Muscle layer of duodenum (tissue), 2 donors: ENCODE measurements around the gene SPA17.

Experiments
- H3K27ac ChIP-seq: one replicate; pipeline ENCODE4 v1.7.0; 2013; ENCODE audit warnings: mild to moderate bottlenecking, low read length
- H3K27me3 ChIP-seq: one replicate; pipeline ENCODE4 v1.7.0; 2013; ENCODE audit warnings: low read depth, mild to moderate bottlenecking, control low read depth, low read length
- H3K36me3 ChIP-seq, 2 donors: one replicate each; pipeline ENCODE4 v1.7.0; 2013; ENCODE audit warnings: low read length in 2 of 2, control low read depth in 1 of 2, mild to moderate bottlenecking in 1 of 2; ENCODE audit not compliant: insufficient read depth in 2 of 2, control insufficient read depth in 1 of 2
- H3K4me1 ChIP-seq, 2 donors: one replicate each; pipeline ENCODE4 v1.7.0; 2013; ENCODE audit warnings: low read length in 2 of 2, mild to moderate bottlenecking in 2 of 2, control low read depth in 1 of 2, moderate library complexity in 1 of 2; ENCODE audit not compliant: insufficient read depth in 2 of 2, control insufficient read depth in 1 of 2
- H3K4me3 ChIP-seq, 2 donors: one replicate each; pipeline ENCODE4 v1.7.0; 2013; ENCODE audit warnings: low read length in 2 of 2, low read depth in 1 of 2, mild to moderate bottlenecking in 1 of 2
- H3K9me3 ChIP-seq, 2 donors: one replicate each; pipeline ENCODE4 v1.7.0; 2013; ENCODE audit warnings: low read length in 2 of 2, control low read depth in 1 of 2, mild to moderate bottlenecking in 1 of 2; ENCODE audit not compliant: control insufficient read depth in 1 of 2
- donor health status: healthy.

Gene SPA17

DNA sequence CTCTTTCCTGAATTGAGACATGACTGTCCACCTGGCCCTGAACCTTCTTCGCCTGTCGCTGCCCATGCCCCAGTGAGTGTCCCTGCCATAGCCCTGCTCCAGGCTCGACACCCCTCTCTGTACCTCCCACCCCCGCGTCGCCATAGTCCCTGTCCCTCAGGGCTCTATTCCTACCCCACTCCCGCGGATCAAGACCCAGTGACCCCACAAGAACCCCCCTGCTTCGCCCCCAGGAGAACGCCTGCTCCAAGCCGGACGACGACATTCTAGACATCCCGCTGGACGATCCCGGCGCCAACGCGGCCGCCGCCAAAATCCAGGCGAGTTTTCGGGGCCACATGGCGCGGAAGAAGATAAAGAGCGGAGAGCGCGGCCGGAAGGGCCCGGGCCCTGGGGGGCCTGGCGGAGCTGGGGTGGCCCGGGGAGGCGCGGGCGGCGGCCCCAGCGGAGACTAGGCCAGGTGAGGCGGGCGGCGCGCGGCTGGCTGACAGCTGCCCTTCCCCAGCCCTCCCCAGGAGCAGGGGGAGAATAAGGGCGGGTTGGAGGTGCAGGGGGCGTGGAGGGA, 71.6 kb downstream of the SPA17 start:
- Histone ChIP-seq H3K9me3 (no peaks in the 10 kb centered on the region), H3K27ac (no peak overlapping the region), H3K4me3 (peak overlapping the region in 1 of 2 donors; percentile 83), H3K27me3 (peaks cover 47% of the 10 kb centered on the region), H3K4me1 (peaks cover 0 to 26% of the 10 kb centered on the region in 2 donors), H3K36me3 (no peaks in the 10 kb centered on the region)

DNA sequence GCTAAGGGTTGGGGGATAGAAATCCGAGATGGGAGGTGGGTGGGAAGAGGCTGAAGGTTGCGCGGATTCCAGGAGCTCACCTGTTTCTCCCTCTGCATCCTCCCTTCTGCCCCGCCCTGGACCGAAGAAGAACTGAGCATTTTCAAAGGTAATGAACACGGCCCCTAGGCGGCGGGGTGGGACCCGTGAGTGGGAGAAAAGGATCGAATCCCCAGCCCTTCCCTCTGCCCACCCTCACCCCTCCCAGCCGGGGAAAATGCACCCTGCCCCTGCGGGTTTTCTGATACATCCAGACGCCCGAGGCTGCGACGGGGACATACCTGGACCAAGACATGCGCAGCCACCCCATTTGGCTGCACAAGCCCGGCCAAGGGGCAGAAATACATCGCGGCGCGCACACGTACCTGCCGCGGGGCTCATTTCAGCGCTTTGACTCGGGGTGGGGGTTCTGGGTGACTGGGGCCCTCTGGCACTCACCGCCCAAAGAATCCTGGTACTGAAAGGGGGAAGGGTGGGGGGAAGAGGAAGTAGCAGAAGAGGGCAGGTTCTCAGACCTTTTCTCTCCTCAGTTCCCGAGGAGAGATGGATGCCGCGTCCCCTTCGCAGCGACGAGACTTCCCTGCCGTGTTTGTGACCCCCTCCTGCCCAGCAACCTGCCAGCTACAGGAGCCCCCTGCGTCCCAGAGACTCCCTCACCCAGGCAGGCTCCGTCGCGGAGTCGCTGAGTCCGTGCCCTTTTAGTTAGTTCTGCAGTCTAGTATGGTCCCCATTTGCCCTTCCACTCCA, 72.3 kb downstream of the SPA17 start:
- Histone ChIP-seq H3K27me3 (peaks cover 41% of the 10 kb centered on the region), H3K9me3 (no peaks in the 10 kb centered on the region), H3K4me1 (peaks cover 0 to 20% of the 10 kb centered on the region in 2 donors), H3K36me3 (no peaks in the 10 kb centered on the region), H3K4me3 (peak overlapping the region; percentile 81 to 83), H3K27ac (peak overlapping the region; percentile 39)

GRCh38 chr11:124746621-124747243, 73.0 kb downstream of the SPA17 start:
- H3K36me3 ChIP-seq, result no peaks in the 10 kb centered on the region
- H3K9me3 ChIP-seq, result no peaks in the 10 kb centered on the region
- peak overlapping the region; percentile 39 for H3K27ac ChIP-seq
- H3K27me3 ChIP-seq, result peaks cover 34% of the 10 kb centered on the region
- H3K4me1 ChIP-seq, result peaks cover 0 to 20% of the 10 kb centered on the region in 2 donors
- peak overlapping the region; percentile 81 to 83 for H3K4me3 ChIP-seq
